IPS-15b (cell line): Measurements from ENCODE around the gene ZNF777.

Experiments
- H3K27me3 ChIP-seq: one replicate; pipeline ENCODE4 v1.6.1; 2013; ENCODE audit warnings: low read length; ENCODE audit not compliant: control insufficient read depth, insufficient read depth
- H3K36me3 ChIP-seq: one replicate; pipeline ENCODE4 v1.6.1; 2013; ENCODE audit warnings: low read length; ENCODE audit not compliant: control insufficient read depth, insufficient read depth
- H3K4me1 ChIP-seq: one replicate; pipeline ENCODE4 v1.6.1; 2013; ENCODE audit warnings: mild to moderate bottlenecking, low read length; ENCODE audit not compliant: control insufficient read depth, insufficient read depth
- H3K4me3 ChIP-seq: one replicate; pipeline ENCODE4 v1.5.1; 2013; ENCODE audit warnings: low read depth, low read length
- H3K9ac ChIP-seq: one replicate; pipeline ENCODE4 v1.6.1; 2013; ENCODE audit warnings: low read depth, mild to moderate bottlenecking, low read length
- H3K9me3 ChIP-seq: one replicate; pipeline ENCODE4 v1.6.1; 2013; ENCODE audit warnings: mild to moderate bottlenecking, low read length; ENCODE audit not compliant: control insufficient read depth, insufficient read depth

ZNF777 gene

DNA sequence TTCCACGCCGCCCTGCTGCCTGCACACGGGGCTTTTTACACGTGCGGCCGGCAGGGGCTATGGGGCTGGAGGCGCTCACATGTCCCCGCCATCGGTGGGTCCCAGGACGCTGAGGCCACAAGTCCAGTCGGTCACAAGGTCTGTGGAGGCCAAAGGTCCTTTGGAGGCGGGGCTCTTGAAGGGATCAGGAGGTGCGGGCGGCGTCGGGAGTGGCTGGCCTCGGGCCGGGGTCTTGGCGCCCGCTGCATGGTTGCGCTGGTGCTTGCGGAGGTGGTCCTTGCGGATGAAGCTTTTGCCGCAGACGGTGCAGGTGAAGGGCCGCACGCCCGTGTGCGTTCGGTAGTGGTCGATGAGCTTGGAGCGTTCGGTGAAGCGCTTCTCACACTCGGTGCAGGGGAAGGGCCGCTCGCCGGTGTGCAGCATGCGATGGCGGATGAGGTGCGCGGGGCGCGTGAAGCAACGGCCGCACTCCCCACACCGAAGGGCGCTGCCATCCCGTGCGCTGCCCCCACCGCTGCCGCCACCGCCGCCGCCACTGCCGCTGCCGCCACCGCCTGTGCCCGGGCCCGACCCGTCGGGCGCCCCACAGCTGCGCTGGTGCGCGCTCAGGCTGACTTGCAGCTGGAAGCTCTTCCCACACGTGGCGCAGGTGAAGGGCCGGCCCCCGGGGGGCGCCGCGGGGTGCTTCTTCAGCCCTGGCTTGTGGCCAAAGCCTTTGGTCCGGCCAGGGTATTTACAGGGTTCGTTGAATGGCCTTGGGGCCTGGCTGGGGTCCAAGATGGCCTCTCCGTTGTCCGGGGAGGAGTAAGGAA is 13.7 kb upstream of the ZNF777 start:
- no peak overlapping the region for H3K9ac ChIP-seq
- no peaks in the 10 kb centered on the region for H3K27me3 ChIP-seq
- no peaks in the 10 kb centered on the region for H3K4me1 ChIP-seq
- H3K36me3 ChIP-seq = peaks cover 23% of the 10 kb centered on the region
- H3K9me3 ChIP-seq = no peaks in the 10 kb centered on the region
- H3K4me3 ChIP-seq = no peak overlapping the region

DNA sequence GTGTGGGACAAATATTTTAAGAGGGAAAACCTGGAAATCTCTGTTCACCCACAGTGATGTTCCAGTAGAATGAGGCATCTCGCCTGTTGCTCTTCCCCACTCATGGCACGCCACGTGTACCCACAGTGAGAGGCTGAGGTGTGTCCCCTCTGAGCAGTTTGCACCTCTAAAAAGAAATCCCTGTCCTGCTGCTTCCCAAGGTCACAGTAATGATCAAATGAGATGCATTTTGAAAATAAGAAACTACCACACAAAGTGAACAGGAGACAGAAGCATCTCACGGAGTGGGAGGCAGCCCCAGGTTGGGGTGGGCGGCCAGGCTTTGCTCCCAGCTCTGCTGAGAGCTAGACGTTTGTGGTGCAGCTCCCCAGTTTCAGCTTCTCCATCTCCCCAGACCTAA is 12.4 kb upstream of the ZNF777 start:
- Histone ChIP-seq H3K9me3 (no peaks in the 10 kb centered on the region), H3K9ac (no peak overlapping the region), H3K4me3 (no peak overlapping the region), H3K27me3 (no peaks in the 10 kb centered on the region), H3K36me3 (peaks cover 23% of the 10 kb centered on the region), H3K4me1 (no peaks in the 10 kb centered on the region)

DNA sequence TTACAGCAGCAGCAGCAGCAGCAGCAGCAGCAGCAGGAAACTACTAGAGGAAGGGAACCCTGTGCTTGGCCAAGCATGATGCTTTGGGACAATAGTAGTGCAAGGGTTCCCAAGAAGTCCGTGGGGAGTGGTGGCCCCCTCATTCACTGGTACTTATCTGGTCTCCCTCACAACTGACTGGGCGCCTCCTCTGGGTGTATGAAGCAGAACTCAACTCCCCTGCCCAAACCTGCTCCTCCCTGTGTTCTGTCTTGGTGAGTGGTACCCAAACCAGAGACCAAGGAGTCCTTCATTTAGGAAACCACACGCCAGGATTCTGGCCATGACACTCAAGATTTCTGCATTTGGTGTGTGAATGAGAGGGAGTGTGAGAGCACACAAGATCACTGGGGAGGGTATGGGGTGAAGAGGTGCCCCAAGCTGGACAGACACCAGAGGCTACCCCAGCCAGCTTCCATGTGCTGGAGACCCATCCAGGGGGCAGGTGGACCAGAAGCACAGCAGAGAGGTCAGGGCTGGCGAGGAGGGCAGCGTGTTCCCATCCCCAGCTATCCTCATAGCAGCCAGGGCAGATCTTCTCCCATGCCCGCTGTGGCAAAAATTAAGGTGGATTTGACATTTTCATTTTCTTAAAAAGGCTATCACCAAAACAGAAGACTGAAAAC is 10.6 kb upstream of the ZNF777 start:
- H3K4me1 ChIP-seq = no peaks in the 10 kb centered on the region
- no peak overlapping the region for H3K4me3 ChIP-seq
- no peaks in the 10 kb centered on the region for H3K9me3 ChIP-seq
- peaks cover 14% of the 10 kb centered on the region for H3K36me3 ChIP-seq
- no peak overlapping the region for H3K9ac ChIP-seq
- H3K27me3 ChIP-seq = no peaks in the 10 kb centered on the region

DNA sequence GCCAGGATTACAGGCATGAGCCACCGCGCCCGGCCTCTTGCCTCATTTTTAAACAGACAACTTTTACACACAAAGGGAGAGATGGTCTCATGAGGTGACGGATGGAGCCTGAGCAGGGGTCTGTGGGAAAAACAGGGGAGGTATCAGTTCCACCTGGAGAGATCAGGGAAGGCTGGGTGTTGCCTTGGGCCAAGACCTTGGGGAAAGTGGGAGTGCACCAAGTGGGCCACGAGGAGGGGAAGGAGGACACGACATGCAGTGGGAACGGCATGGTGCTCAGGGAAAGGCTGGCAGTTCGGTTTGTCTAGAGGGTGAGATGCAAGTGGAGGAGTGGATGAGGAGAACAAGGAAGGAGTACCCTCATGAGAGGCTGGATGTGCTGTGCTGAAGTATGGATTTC is 8.9 kb upstream of the ZNF777 start:
- H3K9ac ChIP-seq = no peak overlapping the region
- no peaks in the 10 kb centered on the region for H3K9me3 ChIP-seq
- H3K36me3 ChIP-seq = peaks cover 12% of the 10 kb centered on the region
- no peaks in the 10 kb centered on the region for H3K27me3 ChIP-seq
- no peaks in the 10 kb centered on the region for H3K4me1 ChIP-seq
- no peak overlapping the region for H3K4me3 ChIP-seq

DNA sequence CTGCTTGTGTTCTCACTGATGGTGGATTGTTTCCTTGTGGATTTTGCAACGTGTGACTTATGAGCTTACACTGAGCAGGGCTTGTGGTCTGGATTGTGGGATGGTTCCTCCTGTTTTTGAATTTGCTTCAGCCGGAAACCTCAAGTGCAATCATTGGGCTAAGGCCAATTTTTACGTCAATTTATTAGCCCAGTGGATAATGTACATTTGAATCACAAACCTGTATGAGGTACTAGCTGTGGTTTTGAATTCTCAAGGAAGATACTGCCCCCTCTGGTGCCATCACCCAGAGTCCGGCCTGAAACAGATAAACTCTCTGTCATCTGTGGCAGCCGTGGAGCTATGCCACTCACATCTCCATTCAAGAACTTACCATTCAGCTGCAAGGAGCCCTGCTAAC is 7.3 kb upstream of the ZNF777 start:
- H3K27me3 ChIP-seq = peaks cover 2% of the 10 kb centered on the region
- H3K9ac ChIP-seq = no peak overlapping the region
- peaks cover 2% of the 10 kb centered on the region for H3K36me3 ChIP-seq

DNA sequence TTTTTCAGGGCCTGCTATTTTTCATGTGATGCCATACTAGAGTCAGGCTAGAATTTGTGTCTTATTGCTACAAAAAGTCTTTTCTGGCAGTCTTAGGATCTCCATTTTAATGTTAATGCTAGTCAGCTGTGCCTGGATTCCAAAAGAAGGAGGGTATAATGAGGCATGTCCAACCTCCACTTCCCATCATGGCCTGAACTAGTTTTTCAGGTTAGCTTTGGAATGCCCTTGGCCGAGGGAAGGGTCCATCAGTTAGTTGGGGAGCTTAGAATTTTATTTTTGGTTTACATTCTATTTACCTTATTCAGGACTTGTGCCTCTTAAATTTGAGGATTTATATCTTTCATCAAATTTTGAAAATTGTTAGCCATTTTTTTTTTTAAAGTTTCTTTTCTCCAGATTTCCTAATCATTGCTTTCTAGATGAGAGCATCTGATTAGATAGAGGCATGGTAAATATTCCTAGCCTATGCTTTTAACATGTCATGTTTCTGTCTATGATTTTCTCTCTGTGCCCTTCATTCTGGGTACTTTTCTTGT is 6.5 kb upstream of the ZNF777 start:
- Histone ChIP-seq H3K4me1 (no peaks in the 10 kb centered on the region), H3K9ac (no peak overlapping the region), H3K36me3 (no peaks in the 10 kb centered on the region), H3K27me3 (peaks cover 9% of the 10 kb centered on the region), H3K4me3 (no peak overlapping the region), H3K9me3 (no peaks in the 10 kb centered on the region)

More for the DNA sequence above, 7.3 kb upstream of the ZNF777 start:
- Histone ChIP-seq H3K4me3 (no peak overlapping the region), H3K9me3 (no peaks in the 10 kb centered on the region), H3K4me1 (no peaks in the 10 kb centered on the region)

DNA sequence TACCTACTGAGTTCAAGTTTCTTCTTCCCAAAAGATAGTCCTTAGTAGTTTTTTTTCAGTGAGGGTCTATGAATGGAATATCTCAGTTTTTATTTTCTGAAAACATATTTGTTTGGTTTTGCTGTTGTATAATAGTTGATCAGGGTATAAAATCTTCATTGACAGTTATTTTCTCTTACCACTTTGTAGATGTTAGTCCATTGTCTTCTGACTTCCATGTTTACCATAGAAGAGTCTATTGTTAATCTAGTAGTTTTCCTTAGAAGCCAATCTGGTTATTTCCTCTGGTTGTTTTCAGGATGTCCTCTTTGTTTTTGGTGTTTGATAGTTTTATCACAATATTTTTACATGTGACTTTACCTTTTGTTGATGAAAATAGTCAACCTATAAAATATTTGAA is 5.5 kb upstream of the ZNF777 start:
- Histone ChIP-seq H3K9ac (no peak overlapping the region), H3K4me3 (no peak overlapping the region), H3K27me3 (peaks cover 19% of the 10 kb centered on the region), H3K4me1 (no peaks in the 10 kb centered on the region), H3K36me3 (no peaks in the 10 kb centered on the region), H3K9me3 (no peaks in the 10 kb centered on the region)

DNA sequence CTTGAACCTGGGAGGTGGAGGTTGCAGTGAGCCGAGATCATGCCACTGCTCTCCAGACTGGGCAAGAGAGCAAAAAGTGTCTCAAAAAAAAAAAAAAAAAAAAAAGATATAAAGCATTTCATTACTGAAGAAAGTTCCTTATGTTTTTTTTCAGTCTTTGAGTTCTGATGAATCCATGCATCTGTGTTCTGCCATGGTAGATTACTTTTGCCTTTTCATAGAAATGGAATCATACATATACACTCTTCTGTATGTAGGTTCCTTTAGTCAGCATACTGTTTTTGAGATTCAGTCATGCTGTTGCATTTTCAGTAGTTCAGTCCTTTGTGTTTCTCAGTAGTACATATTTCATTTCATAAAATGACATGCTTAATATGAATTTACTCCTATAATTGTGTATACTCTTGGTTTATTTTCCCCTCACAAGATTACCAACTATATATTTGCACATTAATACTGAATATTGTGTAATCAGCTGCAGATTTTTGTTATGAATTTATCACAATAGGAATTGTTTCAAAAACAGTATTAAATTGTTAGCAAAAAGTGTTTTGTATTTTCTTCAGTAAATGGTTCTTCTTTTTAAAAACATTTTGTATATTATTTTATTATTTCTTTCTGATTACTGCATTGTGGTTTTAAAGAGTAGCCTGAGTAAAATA is 2.8 kb upstream of the ZNF777 start:
- no peak overlapping the region for H3K9ac ChIP-seq
- H3K9me3 ChIP-seq = no peaks in the 10 kb centered on the region
- peaks cover 29% of the 10 kb centered on the region for H3K27me3 ChIP-seq
- H3K4me3 ChIP-seq = no peak overlapping the region
- H3K36me3 ChIP-seq = no peaks in the 10 kb centered on the region
- no peaks in the 10 kb centered on the region for H3K4me1 ChIP-seq

DNA sequence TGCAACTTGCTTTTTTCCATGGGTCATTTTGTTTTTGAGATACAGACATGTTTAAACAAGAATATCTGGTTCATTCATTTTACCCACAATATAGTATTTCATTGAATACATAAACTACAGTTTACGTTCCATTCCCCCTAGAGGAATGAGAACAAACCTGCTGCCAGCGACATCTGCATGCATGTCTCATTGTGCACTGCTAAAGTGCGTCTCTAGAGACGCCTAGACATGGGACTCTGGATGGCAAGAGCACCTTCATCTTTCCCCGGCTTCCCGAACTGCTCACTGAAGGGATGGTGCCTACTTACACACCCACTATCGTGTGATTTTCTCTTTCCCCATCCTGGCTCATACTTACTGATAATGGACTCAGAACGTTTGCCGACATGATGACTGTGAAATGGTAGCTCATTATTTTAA is 1.2 kb upstream of the ZNF777 start:
- no peak overlapping the region for H3K4me3 ChIP-seq
- no peaks in the 10 kb centered on the region for H3K36me3 ChIP-seq
- H3K9ac ChIP-seq = no peak overlapping the region
- peaks cover 38% of the 10 kb centered on the region for H3K27me3 ChIP-seq
- H3K4me1 ChIP-seq = no peaks in the 10 kb centered on the region
- H3K9me3 ChIP-seq = no peaks in the 10 kb centered on the region

DNA sequence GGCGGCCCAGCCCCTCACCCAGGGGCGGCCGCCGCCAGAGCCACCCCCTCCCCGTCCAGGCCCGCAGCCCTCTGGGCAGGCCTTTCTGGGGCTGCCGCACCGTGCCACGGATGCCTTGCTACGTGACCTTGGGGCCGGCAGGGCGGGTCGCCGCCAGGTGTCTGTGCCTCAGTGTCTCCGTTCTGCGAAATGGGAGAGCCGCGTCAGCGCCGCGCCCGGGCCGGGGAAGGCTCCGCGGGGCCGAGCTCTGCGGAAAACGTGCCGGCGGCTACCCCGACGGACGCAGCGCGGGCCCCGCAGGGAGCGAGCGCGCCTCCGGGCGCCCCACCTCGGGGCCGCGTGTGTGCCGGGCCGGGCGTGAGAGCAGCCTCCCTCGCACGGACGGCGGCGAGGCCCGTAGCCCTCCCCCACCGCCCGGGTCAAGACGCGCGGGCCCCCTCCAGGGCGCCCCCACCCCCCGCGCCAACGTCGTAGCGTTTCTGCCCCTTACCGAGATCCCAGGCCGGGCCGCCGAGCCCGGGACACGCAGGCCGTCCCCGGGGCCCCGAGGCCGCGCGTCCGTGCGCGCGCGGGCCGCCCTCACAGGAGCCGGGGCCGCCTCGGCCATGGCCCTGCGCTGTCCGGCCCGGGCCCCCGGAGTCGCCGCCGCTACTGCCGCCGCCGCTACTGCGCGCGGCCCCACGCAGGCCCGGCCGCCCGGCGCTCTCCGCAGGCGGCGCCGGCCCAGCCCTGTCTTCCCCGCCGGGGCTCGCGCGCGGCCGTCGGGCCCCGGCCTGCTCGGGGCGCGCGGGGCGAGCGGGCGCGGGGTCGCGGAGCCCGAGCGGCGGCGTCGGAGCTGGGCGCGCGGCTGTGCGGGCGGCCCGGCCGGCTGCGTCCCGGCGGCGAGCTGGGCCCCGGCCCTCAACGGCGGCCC is 1.1 kb downstream of the ZNF777 start:
- no peaks in the 10 kb centered on the region for H3K36me3 ChIP-seq
- no peaks in the 10 kb centered on the region for H3K4me1 ChIP-seq
- H3K9me3 ChIP-seq = no peaks in the 10 kb centered on the region
- H3K27me3 ChIP-seq = peaks cover 38% of the 10 kb centered on the region
- peak overlapping the region; percentile 72 for H3K4me3 ChIP-seq
- no peak overlapping the region for H3K9ac ChIP-seq

DNA sequence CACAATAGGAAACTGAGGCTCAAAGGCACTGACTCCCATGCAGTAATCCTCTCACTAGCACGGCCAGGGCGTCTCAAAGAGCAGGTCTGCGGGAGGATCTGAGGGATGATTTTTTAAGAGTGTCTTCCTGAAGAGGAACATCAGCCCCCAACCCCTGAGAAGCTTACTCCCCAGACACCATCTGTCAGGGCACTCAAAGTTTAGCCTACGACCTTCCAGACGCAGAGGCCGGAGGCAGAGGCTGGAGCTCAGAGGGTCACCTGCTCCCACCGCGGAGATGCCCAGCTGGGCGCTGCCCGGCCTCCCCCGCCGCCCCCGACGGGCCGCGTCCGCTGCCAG is 1.7 kb downstream of the ZNF777 start:
- H3K27me3 ChIP-seq = peaks cover 36% of the 10 kb centered on the region
- no peaks in the 10 kb centered on the region for H3K9me3 ChIP-seq
- peak overlapping the region; percentile 43 for H3K4me3 ChIP-seq
- no peaks in the 10 kb centered on the region for H3K36me3 ChIP-seq
- no peak overlapping the region for H3K9ac ChIP-seq
- H3K4me1 ChIP-seq = no peaks in the 10 kb centered on the region
